Hepatocyte (in vitro differentiated cells): ENCODE measurements around the gene SYT14. TPM values are rescaled to one million over a fixed set of nuclear protein-coding genes. Genes with fewer than 3 reads are reported as not detected.

ENCODE experiments used
- DNase-seq: peaks from one replicate; pipeline ENCODE4 v3.0.0-alpha.2; 2016; ENCODE audit warnings: low spot score
- H2AFZ ChIP-seq: fragments of 200-600 bp; sonication (generic); 2 replicates; pipeline ENCODE4 v1.6.0; 2016; ENCODE audit warnings: antibody characterized with exemption, mild to moderate bottlenecking
- H3K27ac ChIP-seq: fragments of 200-600 bp; sonication (generic); 2 replicates; pipeline ENCODE4 v1.5.1; 2016; ENCODE audit warnings: mild to moderate bottlenecking
- H3K27me3 ChIP-seq: fragments of 200-600 bp; sonication (generic); 2 replicates; pipeline ENCODE4 v1.6.1; 2016
- H3K36me3 ChIP-seq: fragments of 200-600 bp; sonication (generic); replicated peaks from 2 replicates; pipeline ENCODE4 v1.5.1; 2016; ENCODE audit warnings: low read depth; ENCODE audit not compliant: insufficient read depth
- H3K4me1 ChIP-seq: fragments of 200-600 bp; sonication (generic); 2 replicates; pipeline ENCODE4 v1.5.1; 2016; ENCODE audit warnings: mild to moderate bottlenecking, moderate library complexity; ENCODE audit not compliant: insufficient read depth
- H3K4me2 ChIP-seq: fragments of 200-600 bp; sonication (generic); 2 replicates; pipeline ENCODE4 v1.6.0; 2016
- H3K4me3 ChIP-seq: fragments of 200-600 bp; sonication (generic); 2 replicates; pipeline ENCODE4 v1.5.1; 2016; ENCODE audit warnings: mild to moderate bottlenecking
- H3K79me2 ChIP-seq: fragments of 200-600 bp; sonication (generic); 2 replicates; pipeline ENCODE4 v1.6.0; 2017; ENCODE audit warnings: mild to moderate bottlenecking
- H3K9me2 ChIP-seq: fragments of 200-600 bp; sonication (generic); replicated peaks from 2 replicates; pipeline ENCODE4 v1.6.0; 2017; ENCODE audit warnings: mild to moderate bottlenecking; ENCODE audit not compliant: insufficient read depth
- H3K9me3 ChIP-seq: fragments of 200-600 bp; sonication (generic); 2 replicates; pipeline ENCODE4 v1.5.1; 2016; ENCODE audit warnings: low read depth, mild to moderate bottlenecking
- H4K20me1 ChIP-seq: fragments of 200-600 bp; sonication (generic); 2 replicates; pipeline ENCODE4 v1.6.0; 2016; ENCODE audit warnings: mild to moderate bottlenecking; ENCODE audit not compliant: insufficient read depth, poor library complexity, severe bottlenecking
- CTCF ChIP-seq: fragments of 200-600 bp; sonication (generic); IDR thresholded peaks from 2 replicates; pipeline ENCODE4 v1.5.1; 2016; ENCODE audit warnings: antibody characterized with exemption, mild to moderate bottlenecking; ENCODE audit not compliant: poor library complexity
- EZH2 ChIP-seq: fragments of 200-600 bp; sonication (generic); IDR thresholded peaks from 2 replicates; pipeline ENCODE4 v1.6.1; 2016; ENCODE audit warnings: antibody characterized with exemption, mild to moderate bottlenecking, borderline replicate concordance
- EZH2phosphoT487 ChIP-seq: fragments of 200-600 bp; sonication (generic); IDR thresholded peaks from one replicate; pipeline ENCODE4 v1.6.1; 2018; ENCODE audit warnings: antibody characterized with exemption, mild to moderate bottlenecking, low read depth, moderate library complexity; ENCODE audit not compliant: unreplicated experiment, severe bottlenecking
- WGBS: methylation state at CpG from one replicate; pipeline ENCODE4 v1.1.6; 2016; ENCODE audit warnings: low lambda C conversion rate; ENCODE audit errors: missing lambda C conversion rate; 5-methylcytosine and 5-hydroxymethylcytosine counted together
- polyA plus RNA-seq: library from polyadenylated mRNA; unstranded; fragments of >200 nt; fragmentation: Nextera tagmentation; extraction: Ambion mirVana; gene quantifications from 2 replicates; pipeline ENCODE4 v1.2.1, GENCODE V29; 2016
- total RNA-seq: library from RNA; depleted of rRNA; stranded (reverse); fragments of >200 nt; gene quantifications from 2 replicates; pipeline ENCODE4 v1.2.3, GENCODE V29; 2014

The SYT14 gene
- total and polyA plus RNA-seq, 2 experiments from 2014 or later, result 0.29 to 1.4 TPM

DNA sequence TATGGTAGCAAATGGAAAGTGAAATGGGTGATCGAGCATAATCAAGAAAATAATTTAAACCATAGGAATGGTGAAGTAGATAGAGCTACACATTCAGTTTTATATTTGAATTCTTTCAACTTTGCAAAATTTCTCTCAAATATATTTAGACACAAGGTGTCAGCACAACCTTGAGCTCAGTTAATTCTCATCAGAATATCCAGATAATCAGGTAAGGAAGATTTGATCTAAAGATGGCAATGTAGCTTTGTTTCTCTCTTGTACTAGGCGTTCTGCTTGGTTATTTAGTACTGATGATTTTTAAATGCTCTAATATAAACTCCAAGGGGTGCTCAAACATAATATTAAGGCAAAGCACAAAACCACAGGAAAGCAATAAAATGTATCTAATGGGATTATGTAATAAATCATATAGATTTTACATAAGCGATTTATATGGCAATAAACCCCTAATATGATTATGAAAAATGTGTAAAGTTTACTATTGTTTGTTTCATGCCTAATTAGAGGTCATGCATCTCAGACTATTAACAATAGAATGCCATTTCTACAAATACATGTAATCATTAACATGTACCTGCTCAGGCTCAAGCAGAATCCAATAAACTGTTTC lies 262.2 kb downstream of the SYT14 start:
- Histone ChIP-seq H2AFZ (no peak overlapping the region), H3K79me2 (no peaks in the 10 kb centered on the region), H3K27me3 (peaks cover 8% of the 10 kb centered on the region), H3K4me1 (no peaks in the 10 kb centered on the region), H3K4me2 (no peak overlapping the region), H3K27ac (no peak overlapping the region), H3K36me3 (no peaks in the 10 kb centered on the region), H4K20me1 (no peaks in the 10 kb centered on the region), H3K4me3 (no peak overlapping the region), H3K9me2 (no peaks in the 10 kb centered on the region), H3K9me3 (no peaks in the 10 kb centered on the region)
- 81% methylated on average over 3 of the region's 3 CpGs for WGBS
- TF ChIP-seq EZH2phosphoT487 (no peak), EZH2 (no peak), CTCF (peak; percentile 18)
- DNase-seq, result no peak

DNA sequence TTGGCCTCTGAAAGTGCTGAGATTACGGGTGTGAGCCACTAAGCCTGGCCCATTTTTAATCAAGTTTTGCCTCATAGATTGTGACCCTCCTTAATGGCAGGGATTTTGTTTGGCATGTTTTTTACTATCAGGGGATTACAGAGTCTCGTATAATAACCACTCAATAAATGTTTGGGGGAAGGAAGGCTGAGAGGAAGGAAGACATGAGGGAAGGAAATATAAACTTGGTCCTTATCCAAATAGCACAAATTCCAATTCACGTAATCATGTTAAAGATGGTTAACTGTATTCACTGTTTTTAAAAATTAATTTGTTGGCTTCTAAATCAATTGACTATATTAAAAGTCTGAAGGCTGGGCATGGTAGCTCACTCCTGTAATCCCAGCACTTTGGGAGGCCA lies 263.7 kb downstream of the SYT14 start:
- TF ChIP-seq EZH2 (no peak), CTCF (no peak), EZH2phosphoT487 (no peak)
- no peak for DNase-seq
- Histone ChIP-seq H4K20me1 (no peaks in the 10 kb centered on the region), H3K9me2 (no peaks in the 10 kb centered on the region), H3K27ac (no peak overlapping the region), H3K27me3 (peaks cover 8% of the 10 kb centered on the region), H3K36me3 (no peaks in the 10 kb centered on the region), H3K4me2 (no peak overlapping the region), H3K4me3 (no peak overlapping the region), H2AFZ (no peak overlapping the region), H3K4me1 (no peaks in the 10 kb centered on the region), H3K79me2 (no peaks in the 10 kb centered on the region), H3K9me3 (no peaks in the 10 kb centered on the region)
- 42% methylated on average over 3 of the region's 3 CpGs for WGBS

GRCh38 chr1:210207597-210208450 lies 269.8 kb downstream of the SYT14 start:
- H3K27me3 ChIP-seq, result peaks cover 5% of the 10 kb centered on the region
- no peak overlapping the region for H3K27ac ChIP-seq
- H3K79me2 ChIP-seq, result no peaks in the 10 kb centered on the region
- H3K9me3 ChIP-seq, result no peaks in the 10 kb centered on the region
- no peak overlapping the region for H3K4me2 ChIP-seq
- H3K36me3 ChIP-seq, result no peaks in the 10 kb centered on the region
- no peaks in the 10 kb centered on the region for H4K20me1 ChIP-seq
- no peak overlapping the region for H3K4me3 ChIP-seq
- no peaks in the 10 kb centered on the region for H3K9me2 ChIP-seq
- TF ChIP-seq EZH2 (no peak), EZH2phosphoT487 (no peak), CTCF (no peak)
- 82% methylated on average over 2 of the region's 2 CpGs for WGBS
- DNase-seq, result no peak
- H2AFZ ChIP-seq, result no peak overlapping the region
- H3K4me1 ChIP-seq, result no peaks in the 10 kb centered on the region
